Measurements from ENCODE around the gene STXBP1. TPM values are rescaled to one million over a fixed set of nuclear protein-coding genes. Genes with fewer than 3 reads are reported as not detected.
"Not testable (repeated sequence)": the region's sequence is repeated elsewhere in the genome, so short reads cannot be mapped to it uniquely, and the experiment has no call there.

STXBP1 gene
- total RNA-seq, 1 donor from 2014 or later, result 12.0 TPM

DNA sequence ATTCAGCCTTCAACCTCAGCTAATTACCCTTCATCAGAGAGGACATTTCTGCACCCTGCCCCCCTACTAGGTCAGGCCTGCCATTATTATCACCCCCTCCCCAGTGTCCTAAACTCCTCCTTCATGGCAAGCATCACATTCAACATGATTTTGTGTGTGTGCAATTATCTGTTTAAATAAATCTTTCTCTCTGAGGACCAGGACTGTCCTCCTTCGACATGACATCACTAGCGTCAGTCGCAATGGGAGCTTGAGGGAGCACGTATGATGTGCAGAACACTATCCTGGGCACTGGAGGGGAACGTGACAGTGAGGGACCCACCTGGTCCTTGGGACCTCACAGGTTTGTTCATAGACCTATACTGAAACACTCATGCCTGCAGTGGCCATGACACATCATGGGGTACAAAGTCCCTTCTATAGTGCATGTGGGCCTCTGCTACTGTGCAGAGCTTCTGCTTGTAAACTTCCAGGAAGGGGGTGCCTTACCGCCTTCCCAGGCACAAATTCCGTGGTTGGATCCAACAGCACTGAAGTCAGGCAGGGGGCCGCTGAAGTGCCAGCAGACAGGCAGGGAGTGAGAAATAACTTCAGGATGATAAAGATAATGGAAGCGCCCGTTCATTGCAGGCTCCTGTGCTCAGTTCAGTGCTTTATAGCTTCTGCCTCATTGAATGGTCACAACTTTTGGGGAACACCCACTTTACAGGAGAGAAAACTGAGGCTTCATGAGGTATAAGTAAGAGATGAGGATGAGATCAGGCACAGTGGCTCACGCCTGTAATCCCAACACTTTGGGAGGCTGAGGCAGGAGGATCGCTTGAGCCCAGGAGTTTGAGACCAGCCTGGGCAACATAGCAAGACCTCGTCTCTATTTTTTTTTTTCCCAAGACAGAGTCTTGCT is 36.0 kb upstream of the STXBP1 start:
- Histone ChIP-seq H3K27me3 (no peaks in the 10 kb centered on the region), H3K4me3 (no peak overlapping the region), H3K4me2 (no peak overlapping the region), H3K9ac (no peak overlapping the region), H3K4me1 (peaks cover 7% of the 10 kb centered on the region), H2AFZ (replicated peaks) (no peak overlapping the region), H3K36me3 (no peaks in the 10 kb centered on the region), H3K9me3 (ENCODE audit: low read depth) (no peaks in the 10 kb centered on the region), H4K20me1 (ENCODE audit: low read depth) (no peaks in the 10 kb centered on the region), H3K79me2 (ENCODE audit: low read depth) (no peaks in the 10 kb centered on the region), H3K27ac (no peak overlapping the region), H3F3A (ENCODE audit: low read depth) (peaks cover 12% of the 10 kb centered on the region)
- H3K4me1 Mint-ChIP-seq, result peaks cover 18% of the 10 kb centered on the region
- H3K9me3 Mint-ChIP-seq, result no peaks in the 10 kb centered on the region
- H3K36me3 Mint-ChIP-seq, result no peaks in the 10 kb centered on the region
- DNase-seq (ENCODE audit: low spot score), result no peak
- H3K4me3 Mint-ChIP-seq, result peak overlapping the region; percentile 46
- no peak overlapping the region for H3K27ac Mint-ChIP-seq
- TF ChIP-seq EZH2 (IDR thresholded peaks at IDR 0.05) (no peak), EZH2phosphoT487 (IDR thresholded peaks at IDR 0.05) (no peak)
- TF ChIP-seq, protein P1, sequence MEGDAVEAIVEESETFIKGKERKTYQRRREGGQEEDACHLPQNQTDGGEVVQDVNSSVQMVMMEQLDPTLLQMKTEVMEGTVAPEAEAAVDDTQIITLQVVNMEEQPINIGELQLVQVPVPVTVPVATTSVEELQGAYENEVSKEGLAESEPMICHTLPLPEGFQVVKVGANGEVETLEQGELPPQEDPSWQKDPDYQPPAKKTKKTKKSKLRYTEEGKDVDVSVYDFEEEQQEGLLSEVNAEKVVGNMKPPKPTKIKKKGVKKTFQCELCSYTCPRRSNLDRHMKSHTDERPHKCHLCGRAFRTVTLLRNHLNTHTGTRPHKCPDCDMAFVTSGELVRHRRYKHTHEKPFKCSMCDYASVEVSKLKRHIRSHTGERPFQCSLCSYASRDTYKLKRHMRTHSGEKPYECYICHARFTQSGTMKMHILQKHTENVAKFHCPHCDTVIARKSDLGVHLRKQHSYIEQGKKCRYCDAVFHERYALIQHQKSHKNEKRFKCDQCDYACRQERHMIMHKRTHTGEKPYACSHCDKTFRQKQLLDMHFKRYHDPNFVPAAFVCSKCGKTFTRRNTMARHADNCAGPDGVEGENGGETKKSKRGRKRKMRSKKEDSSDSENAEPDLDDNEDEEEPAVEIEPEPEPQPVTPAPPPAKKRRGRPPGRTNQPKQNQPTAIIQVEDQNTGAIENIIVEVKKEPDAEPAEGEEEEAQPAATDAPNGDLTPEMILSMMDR (IDR thresholded peaks at IDR 0.05), result no peak
- peaks cover 10% of the 10 kb centered on the region for H3K27me3 Mint-ChIP-seq (ENCODE audit: insufficient read depth, low read depth)

DNA sequence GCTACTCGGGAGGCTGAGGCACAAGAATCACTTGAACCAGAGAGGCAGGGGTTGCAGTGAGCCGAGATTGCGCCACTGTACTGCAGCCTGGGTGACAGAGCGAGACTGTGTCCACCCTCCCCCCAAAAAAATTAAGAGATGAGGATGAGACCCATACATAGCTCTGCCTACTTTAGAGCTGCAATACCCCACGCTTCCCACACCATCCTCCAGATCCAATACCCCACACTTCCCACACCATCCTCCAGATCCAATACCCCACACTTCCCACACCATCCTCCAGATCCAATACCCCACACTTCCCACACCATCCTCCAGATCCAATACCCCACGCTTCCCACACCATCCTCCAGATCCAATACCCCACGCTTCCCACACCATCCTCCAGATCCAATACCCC is 34.9 kb upstream of the STXBP1 start:
- not testable (repeated sequence) for H3K27ac ChIP-seq; H3K27me3 ChIP-seq; H3K9ac ChIP-seq; H3K4me1 ChIP-seq; H3K9me3 ChIP-seq (ENCODE audit: low read depth); H3K36me3 Mint-ChIP-seq; H4K20me1 ChIP-seq (ENCODE audit: low read depth); H3K27ac Mint-ChIP-seq; DNase-seq (ENCODE audit: low spot score); H2AFZ ChIP-seq (replicated peaks); H3K36me3 ChIP-seq; H3K9me3 Mint-ChIP-seq; H3K4me2 ChIP-seq; H3K4me3 ChIP-seq; H3K79me2 ChIP-seq (ENCODE audit: low read depth); H3K4me3 Mint-ChIP-seq; H3K27me3 Mint-ChIP-seq (ENCODE audit: insufficient read depth, low read depth)
- H3F3A ChIP-seq (ENCODE audit: low read depth), result peaks cover 12% of the 10 kb centered on the region
- peaks cover 16% of the 10 kb centered on the region for H3K4me1 Mint-ChIP-seq

DNA sequence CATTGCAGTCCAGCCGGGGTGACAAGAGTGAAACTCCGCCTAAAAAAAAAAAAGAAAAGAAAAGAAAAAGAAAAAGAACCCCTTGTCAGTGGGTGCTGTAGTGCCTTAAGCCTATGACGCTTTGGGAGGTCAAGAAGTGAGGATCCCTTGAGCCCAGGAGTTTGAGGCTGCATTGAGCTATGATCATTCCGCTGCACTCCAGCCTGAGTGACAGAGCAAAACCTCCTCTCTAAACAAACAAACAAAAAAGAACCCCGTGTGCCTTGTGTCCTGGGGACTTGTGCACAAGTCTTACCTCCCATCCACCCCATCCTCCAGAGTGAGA is 33.5 kb upstream of the STXBP1 start:
- H3K27ac Mint-ChIP-seq, result peak overlapping the region; percentile 91
- peak overlapping the region; percentile 27 for H3K4me2 ChIP-seq
- H3K9ac ChIP-seq, result no peak overlapping the region

More for the DNA sequence above, 33.5 kb upstream of the STXBP1 start:
- H3K27ac ChIP-seq, result no peak overlapping the region
- Mint-ChIP-seq H3K4me3 (peak overlapping the region; percentile 55), H3K36me3 (no peaks in the 10 kb centered on the region), H3K27me3 (ENCODE audit: insufficient read depth, low read depth) (peaks cover 8% of the 10 kb centered on the region), H3K4me1 (peaks cover 16% of the 10 kb centered on the region), H3K9me3 (no peaks in the 10 kb centered on the region)
- peak overlapping the region; percentile 94 for H2AFZ ChIP-seq (replicated peaks)
- no peak overlapping the region for H3K4me3 ChIP-seq
- no peak for DNase-seq (ENCODE audit: low spot score)
- no peaks in the 10 kb centered on the region for H3K27me3 ChIP-seq
- H3K36me3 ChIP-seq, result no peaks in the 10 kb centered on the region
- H3F3A ChIP-seq (ENCODE audit: low read depth), result peaks cover 12% of the 10 kb centered on the region
- H3K4me1 ChIP-seq, result peaks cover 7% of the 10 kb centered on the region
- H3K9me3 ChIP-seq (ENCODE audit: low read depth), result no peaks in the 10 kb centered on the region
- no peaks in the 10 kb centered on the region for H4K20me1 ChIP-seq (ENCODE audit: low read depth)
- H3K79me2 ChIP-seq (ENCODE audit: low read depth), result no peaks in the 10 kb centered on the region
- TF ChIP-seq EZH2 (IDR thresholded peaks at IDR 0.05), result no peak
- TF ChIP-seq, protein P1 (IDR thresholded peaks at IDR 0.05), result no peak
- no peak for TF ChIP-seq EZH2phosphoT487 (IDR thresholded peaks at IDR 0.05)

Data from neural progenitor cell (in vitro differentiated cells).